22Rv1 (cell line): ENCODE measurements around the gene PPP1R7.
A peak's percentile ranks its signal among the peaks of the same experiment; 100 is the strongest.

Source experiments
- CTCF ChIP-seq: fragments of 450-650 bp; IDR thresholded peaks from 2 replicates; pipeline ENCODE4 v1.5.1; 2017; ENCODE audit warnings: mild to moderate bottlenecking
- ZFX ChIP-seq: fragments of 450-650 bp; IDR thresholded peaks from 2 replicates; pipeline ENCODE4 v1.6.1; 2017; ENCODE audit warnings: antibody characterized with exemption, borderline replicate concordance

DNA sequence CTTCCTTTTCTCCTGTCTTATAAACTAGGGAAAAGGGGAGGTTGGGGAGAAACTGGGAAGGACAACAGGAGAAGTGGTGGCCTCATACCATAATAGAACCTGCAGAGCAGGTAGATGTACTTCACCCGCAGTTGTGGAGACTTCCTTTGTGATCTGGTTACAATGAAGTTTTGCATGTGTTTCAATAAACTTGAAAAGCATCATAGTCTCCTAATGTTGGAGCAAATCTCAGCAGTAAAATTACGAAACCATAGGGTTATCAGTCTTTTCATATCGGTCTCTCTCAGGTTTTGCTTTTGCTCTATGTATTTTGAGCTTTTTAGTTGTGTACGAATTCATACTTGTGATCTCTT lies 68.7 kb downstream of the PPP1R7 start:
- TF ChIP-seq CTCF, result peak; percentile 25; the same call in 1 of the 2 replicates
- TF ChIP-seq ZFX, result no peak
